NCI-H748 (cell line): ENCODE results near the gene MRPL43.
"Not testable (repeated sequence)": the region's sequence is repeated elsewhere in the genome, so short reads cannot be mapped to it uniquely, and the experiment has no call there.

Experiments used
- DNase-seq: peaks from one replicate; lab custom pipeline; 2025; ENCODE audit not compliant: unreplicated experiment; lab: John Stamatoyannopoulos, UW

The MRPL43 gene

DNA sequence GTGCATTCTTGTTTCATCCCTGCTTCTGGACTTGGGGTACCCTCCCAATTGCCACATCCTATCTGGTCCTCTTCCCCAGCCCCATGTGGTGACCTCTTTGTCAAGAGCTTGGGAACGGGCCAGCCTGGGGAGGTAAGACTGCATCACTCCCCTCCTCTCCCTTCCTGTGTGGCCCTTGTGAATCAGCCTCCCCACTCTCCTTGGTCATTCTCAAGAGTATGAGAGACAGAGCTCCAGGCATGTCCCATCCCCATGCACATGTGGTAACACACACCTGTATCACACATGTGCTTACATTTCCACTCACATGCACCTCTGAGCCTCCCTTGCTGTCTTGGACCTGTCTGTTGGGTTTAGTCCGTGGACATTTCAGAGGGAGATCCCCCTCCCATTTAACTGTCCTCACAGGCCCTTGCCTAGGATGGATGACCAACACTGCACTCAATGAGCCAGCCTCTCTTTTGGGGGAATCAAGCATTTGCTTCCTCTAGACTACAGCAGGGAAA lies 2.6 kb downstream of the MRPL43 start:
- no peak for DNase-seq

DNA sequence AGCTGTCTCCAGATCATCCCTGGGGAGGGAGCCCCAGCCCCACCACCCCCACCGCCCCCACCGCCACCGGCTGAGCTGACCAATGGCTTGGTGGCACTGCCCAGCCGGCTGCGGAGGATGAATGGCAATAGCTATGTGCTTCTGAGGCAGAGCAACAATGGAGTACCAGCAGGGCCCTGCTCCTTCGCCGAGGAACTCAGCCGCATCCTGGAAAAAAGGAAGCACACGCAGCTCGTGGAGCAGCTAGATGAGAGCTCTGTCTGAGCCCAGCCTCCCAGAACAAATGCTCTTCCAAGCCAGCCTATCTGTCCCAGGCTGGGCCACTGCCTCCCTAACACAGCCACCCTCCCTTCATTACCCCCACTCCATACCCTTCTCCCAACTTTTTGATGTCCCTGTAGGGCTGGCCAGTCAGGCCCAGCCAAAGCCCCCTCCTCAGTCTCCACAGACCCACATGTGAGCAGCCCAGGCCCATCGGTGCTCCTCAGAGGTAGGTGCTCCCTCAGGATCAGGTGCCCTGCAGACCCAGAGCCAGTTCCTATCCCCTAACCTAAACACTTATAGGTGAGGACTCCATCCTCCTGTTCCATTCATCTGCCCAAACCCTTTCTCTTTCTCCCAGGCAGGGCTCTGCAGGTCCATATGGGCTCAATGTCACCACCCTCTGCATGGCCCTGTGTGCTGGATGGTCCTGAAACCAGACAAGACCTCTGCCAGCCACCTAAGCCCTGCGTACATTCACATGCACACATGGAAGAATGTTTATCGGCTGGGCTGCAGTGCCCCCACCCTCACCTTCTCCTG lies 3.2 kb downstream of the MRPL43 start:
- DNase-seq: no peak

GRCh38 chr10:100982916-100983830 lies 4.1 kb downstream of the MRPL43 start:
- no peak for DNase-seq

DNA sequence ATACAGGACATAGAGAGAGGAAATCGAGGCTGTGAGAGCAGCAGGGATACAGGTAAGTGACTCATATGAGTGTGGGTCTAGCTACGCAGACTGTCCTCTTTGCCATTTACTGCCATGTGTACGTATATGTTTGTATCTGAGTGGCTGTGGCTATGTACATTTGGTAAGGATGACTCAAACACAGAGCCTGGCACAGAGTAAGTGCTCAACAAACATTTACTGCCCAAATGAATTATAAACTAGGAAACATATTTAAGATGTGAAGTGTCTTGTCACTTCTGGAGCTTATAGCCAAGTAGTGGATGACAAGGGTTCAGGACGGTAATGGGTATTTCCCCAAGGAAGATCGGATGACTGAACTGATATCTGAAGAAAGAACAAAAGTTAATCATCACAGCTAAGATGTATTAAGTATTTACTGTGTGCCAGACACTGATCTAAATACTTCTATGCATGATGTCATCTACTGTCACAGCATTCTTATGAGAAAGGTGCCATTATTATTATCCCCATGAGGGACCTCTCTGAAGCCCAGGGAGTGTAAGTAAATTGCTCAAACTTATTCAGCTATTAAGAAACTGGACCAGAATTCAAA lies 6.0 kb downstream of the MRPL43 start:
- DNase-seq: no peak

DNA sequence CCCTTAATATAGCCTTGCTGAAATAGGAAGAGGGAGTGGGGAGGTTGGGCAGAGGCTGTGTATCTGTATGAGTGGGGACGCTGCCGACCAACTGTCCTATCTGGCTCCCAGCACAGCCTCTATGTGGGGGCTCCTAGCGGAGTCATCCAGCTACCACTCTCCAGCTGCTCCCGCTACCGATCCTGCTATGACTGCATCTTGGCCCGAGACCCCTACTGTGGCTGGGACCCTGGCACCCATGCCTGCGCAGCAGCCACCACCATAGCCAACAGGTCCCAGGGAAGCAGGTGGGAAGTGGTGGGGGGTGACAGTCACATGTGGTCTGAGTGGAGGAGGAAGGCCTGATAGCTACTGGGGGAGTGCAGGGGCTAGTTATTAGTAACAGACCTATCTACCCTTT lies 6.6 kb downstream of the MRPL43 start:
- DNase-seq: no peak

DNA sequence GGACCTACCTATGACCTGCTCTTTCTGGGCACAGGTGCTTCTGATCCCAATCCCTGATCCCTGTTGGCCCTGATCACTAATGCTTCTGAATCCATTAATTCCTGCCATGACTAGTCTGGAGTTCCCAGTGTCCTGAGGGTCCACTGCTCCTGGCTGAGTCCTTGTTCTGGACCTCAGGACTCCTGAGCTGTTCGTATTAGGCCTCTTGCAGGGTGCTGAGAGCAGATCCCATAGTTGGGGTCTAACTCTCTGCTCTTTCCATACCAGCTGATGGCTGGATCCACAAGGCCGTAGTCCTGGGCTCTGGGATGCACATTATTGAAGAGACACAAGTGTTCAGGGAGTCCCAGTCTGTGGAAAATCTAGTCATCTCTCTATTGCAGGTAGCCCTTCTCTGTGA lies 7.0 kb downstream of the MRPL43 start:
- DNase-seq: no peak

GRCh38 chr10:100979791-100980272 lies 7.5 kb downstream of the MRPL43 start:
- no peak for DNase-seq

- DNase-seq: no peak
These were observed 8.4 kb downstream of the MRPL43 start for GRCh38 chr10:100978901-100979195.

DNA sequence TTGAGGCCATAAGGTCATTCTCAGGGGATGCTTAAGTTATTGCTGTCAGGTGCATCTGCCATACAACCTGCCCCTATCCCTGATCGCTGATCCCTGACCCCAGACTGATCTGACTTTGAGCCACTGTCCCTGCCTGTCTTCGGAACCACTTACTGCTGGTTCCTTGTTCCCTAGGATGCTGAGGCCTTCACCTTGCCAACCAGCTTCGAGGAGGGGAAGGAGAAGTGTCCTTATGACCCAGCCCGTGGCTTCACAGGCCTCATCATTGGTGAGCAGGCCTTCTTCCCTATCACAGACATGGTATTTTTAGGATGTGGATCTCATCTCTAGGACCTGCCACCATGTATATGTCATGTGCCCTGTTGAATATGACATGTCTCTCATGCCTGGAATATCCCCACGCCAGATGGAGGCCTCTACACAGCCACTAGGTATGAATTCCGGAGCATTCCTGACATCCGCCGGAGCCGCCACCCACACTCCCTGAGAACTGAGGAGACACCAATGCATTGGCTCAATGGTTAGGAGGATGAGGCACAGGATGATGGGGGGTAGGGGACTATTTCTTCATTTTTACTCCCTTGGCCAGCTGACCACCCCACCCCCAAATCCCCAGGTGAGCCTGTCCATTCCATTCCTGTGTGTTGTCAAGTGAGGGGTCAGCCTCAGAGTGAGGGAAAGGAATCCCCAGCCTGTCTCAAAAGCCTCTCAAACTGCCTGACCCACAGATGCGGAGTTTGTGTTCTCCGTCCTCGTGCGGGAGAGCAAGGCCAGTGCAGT lies 9.0 kb downstream of the MRPL43 start:
- DNase-seq: no peak

- no peak for DNase-seq
These were observed 9.9 kb downstream of the MRPL43 start for GRCh38 chr10:100977436-100977835.

GRCh38 chr10:100976906-100977305 lies 10.4 kb downstream of the MRPL43 start:
- no peak for DNase-seq

DNA sequence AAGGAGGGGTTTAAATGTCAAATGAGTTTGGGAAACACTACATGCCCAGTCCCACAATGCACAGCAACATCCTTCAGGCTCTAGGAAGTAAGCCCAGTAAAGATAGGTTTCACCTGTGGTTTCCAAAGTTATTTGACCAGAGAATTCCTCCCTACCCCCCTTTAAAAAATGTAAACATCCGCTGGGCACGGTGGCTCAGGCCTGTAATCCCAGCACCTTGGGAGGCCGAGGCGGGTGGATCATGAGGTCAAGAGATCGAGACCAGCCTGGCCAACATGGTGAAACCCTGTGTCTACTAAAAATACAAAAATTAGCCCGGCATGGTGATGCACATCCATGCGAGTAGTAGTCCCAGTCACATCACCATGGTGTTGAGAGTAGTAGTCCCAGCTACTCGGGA lies 11.9 kb downstream of the MRPL43 start:
- not testable (repeated sequence) for DNase-seq

- no peak for DNase-seq
These were observed 14.3 kb downstream of the MRPL43 start for GRCh38 chr10:100972904-100973535.

DNA sequence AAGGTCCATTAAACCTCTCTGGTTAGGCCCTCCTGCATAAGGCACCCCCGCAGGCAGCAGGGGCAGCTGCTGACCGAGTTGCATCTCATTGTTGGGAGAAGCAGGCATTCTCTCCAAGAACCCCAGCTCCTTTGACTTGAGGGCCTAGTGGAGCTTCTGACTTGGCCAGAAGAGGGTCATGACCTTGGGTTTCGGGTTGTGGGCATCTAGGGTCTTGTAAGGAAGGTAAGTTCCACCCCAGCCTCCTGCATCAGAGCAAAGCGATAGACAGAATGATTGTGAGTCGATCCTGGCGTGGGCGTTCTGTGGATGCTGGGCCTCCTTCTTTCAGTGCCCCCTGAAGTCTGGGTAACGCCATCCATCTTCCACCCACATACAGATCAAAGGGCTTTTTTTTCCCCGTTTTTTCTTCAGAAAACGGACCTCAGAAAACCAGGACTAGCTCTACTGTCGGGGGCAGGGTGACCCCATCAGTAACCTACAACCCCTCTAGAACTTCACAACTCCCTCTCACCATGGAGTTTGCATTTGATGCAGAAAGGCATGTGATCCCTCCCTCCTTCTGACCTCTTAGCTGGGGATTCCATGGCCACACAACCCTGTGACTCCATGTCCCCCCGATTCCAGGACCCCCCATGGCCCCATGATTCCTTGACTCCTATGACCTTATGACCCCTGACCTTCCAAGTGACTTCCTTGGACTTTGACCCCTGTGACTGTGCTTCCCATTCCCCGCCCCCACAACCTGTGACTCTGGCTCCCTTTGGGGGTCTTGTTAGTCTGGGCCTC lies 15.0 kb downstream of the MRPL43 start:
- no peak for DNase-seq

- DNase-seq: no peak
These were observed 16.1 kb downstream of the MRPL43 start for GRCh38 chr10:100970914-100971811.

DNA sequence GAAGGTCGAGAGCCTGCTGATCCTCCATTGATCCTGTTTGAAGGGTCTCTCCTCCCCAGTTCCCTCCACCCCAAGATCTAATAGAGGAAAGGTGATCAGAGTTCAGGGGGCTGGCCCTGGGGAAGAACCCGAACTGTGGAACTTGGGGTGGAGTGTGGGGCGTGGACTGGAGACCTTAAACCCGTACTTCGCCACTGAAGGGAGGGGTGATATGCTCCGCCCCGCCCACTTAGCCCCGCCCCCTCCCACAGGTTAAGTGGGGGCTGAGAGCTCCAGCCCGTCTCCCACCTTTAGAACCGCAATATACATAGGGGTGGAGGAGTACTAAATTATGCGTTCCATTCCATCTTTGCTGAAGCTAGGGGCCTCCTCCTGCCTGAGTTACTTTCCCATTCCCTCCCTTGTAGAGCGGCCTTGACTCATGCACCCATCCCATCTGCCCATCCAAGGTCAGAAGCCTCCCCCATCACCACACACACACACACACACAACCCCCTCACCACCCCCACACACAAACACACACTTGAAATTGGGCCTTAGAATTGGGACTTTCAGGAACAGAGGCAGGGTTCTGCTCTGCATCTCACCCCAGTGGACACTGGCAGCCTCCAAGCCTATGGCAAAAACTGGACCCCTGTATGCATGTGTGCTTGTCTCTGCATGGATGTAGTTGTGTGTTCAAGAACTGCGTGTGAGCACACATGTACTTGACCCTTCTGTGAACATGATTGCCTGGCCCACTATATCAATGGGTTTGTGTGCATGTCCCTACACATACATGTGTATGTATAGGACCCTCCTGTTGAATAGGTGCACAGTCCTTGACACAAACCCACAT lies 17.0 kb downstream of the MRPL43 start:
- DNase-seq: peak; percentile 37

GRCh38 chr10:100969187-100970075 lies 17.9 kb downstream of the MRPL43 start, which contains the start of gene SEMA4G:
Gene SEMA4G, plus strand, starts transcription at chr10:100969504. Its CDS starts 3,409 bp downstream, at chr10:100972913.
- peak; percentile 55 for DNase-seq
